ENCODE results near the gene NAALADL1.

NAALADL1 gene

GRCh38 chr11:65021509-65021908, 36.8 kb downstream of the NAALADL1 start:
- no peak overlapping the region for H2BK5ac ChIP-seq (ENCODE audit: low read depth, low read length, poor library complexity, severe bottlenecking)

GRCh38 chr11:65021003-65021402, 37.4 kb downstream of the NAALADL1 start:
- H3K9me3 ChIP-seq (ENCODE audit: control insufficient read depth, low read length) = no peaks in the 10 kb centered on the region
- H3K18ac ChIP-seq (ENCODE audit: low read depth in 1 of 2, low read length in 2 of 2) = no peak overlapping the region
- H2BK120ac ChIP-seq (ENCODE audit: low read depth, low read length) = no peak overlapping the region
- H3K27ac ChIP-seq (ENCODE audit: low read length, poor library complexity, severe bottlenecking) = no peak overlapping the region
- peaks cover 6% of the 10 kb centered on the region for H3K4me1 ChIP-seq (ENCODE audit: control insufficient read depth, insufficient read depth, low read depth, low read length)
- no peak overlapping the region for H3K9ac ChIP-seq (ENCODE audit: low read length)
- WGBS = 92% methylated on average over 3 of the region's 3 CpGs
- H3K36me3 ChIP-seq (ENCODE audit: control insufficient read depth in 1 of 2, insufficient read depth in 2 of 2, low read depth in 1 of 2, low read length in 2 of 2) = peaks cover 38 to 40% of the 10 kb centered on the region in 2 experiments
- H3K4me3 ChIP-seq (ENCODE audit: insufficient read depth in 1 of 2, low read depth in 1 of 2, low read length in 2 of 2) = no peak overlapping the region
- H2AFZ ChIP-seq (ENCODE audit: low read depth, low read length) = no peak overlapping the region
- no peak overlapping the region for H3K4ac ChIP-seq (ENCODE audit: low read depth in 1 of 2, low read length in 2 of 2)
- no peak overlapping the region for H2BK12ac ChIP-seq (ENCODE audit: low read length in 2 of 2)
- H3K23ac ChIP-seq (ENCODE audit: low read length in 2 of 2) = no peak overlapping the region
- no peak for DNase-seq
- no peak overlapping the region for H2BK5ac ChIP-seq (ENCODE audit: low read depth, low read length, poor library complexity, severe bottlenecking)
- no peak overlapping the region for H3K4me2 ChIP-seq (ENCODE audit: low read length, poor library complexity, severe bottlenecking)
- no peak overlapping the region for H4K91ac ChIP-seq (ENCODE audit: low read length)
- no peak overlapping the region for H2BK15ac ChIP-seq (ENCODE audit: low read depth, poor library complexity, severe bottlenecking)
- no peak overlapping the region for H3K14ac ChIP-seq (ENCODE audit: low read length in 2 of 2)
- no peak overlapping the region for H4K8ac ChIP-seq (ENCODE audit: low read length)
- no peaks in the 10 kb centered on the region for H3K27me3 ChIP-seq (ENCODE audit: control insufficient read depth in 1 of 2, insufficient read depth in 1 of 2, low read length in 2 of 2)
- peaks cover 11% of the 10 kb centered on the region for H3K79me1 ChIP-seq (replicated peaks; ENCODE audit: low read length, poor library complexity, severe bottlenecking)
- H2AK5ac ChIP-seq (ENCODE audit: low read length, severe bottlenecking) = no peak overlapping the region

More at GRCh38 chr11:65021509-65021908, 36.8 kb downstream of the NAALADL1 start:
- no peak overlapping the region for H3K23ac ChIP-seq (ENCODE audit: low read length in 2 of 2)
- no peak overlapping the region for H3K4me3 ChIP-seq (ENCODE audit: insufficient read depth in 1 of 2, low read depth in 1 of 2, low read length in 2 of 2)
- H3K4ac ChIP-seq (ENCODE audit: low read depth in 1 of 2, low read length in 2 of 2) = no peak overlapping the region
- H2BK120ac ChIP-seq (ENCODE audit: low read depth, low read length) = no peak overlapping the region
- H2BK15ac ChIP-seq (ENCODE audit: low read depth, poor library complexity, severe bottlenecking) = no peak overlapping the region
- no peak overlapping the region for H3K9ac ChIP-seq (ENCODE audit: low read length)
- peaks cover 8% of the 10 kb centered on the region for H3K79me1 ChIP-seq (replicated peaks; ENCODE audit: low read length, poor library complexity, severe bottlenecking)
- H3K27ac ChIP-seq (ENCODE audit: low read length, poor library complexity, severe bottlenecking) = no peak overlapping the region
- H3K18ac ChIP-seq (ENCODE audit: low read depth in 1 of 2, low read length in 2 of 2) = no peak overlapping the region
- H4K91ac ChIP-seq (ENCODE audit: low read length) = no peak overlapping the region
- H4K8ac ChIP-seq (ENCODE audit: low read length) = no peak overlapping the region
- H2AFZ ChIP-seq (ENCODE audit: low read depth, low read length) = no peak overlapping the region
- H3K36me3 ChIP-seq (ENCODE audit: control insufficient read depth in 1 of 2, insufficient read depth in 2 of 2, low read depth in 1 of 2, low read length in 2 of 2) = peaks cover 38 to 40% of the 10 kb centered on the region in 2 experiments
- no peaks in the 10 kb centered on the region for H3K27me3 ChIP-seq (ENCODE audit: control insufficient read depth in 1 of 2, insufficient read depth in 1 of 2, low read length in 2 of 2)
- WGBS = over 99% methylated on average over 8 of the region's 11 CpGs
- H3K14ac ChIP-seq (ENCODE audit: low read length in 2 of 2) = no peak overlapping the region
- no peak overlapping the region for H2AK5ac ChIP-seq (ENCODE audit: low read length, severe bottlenecking)
- no peak for DNase-seq
- peaks cover 3% of the 10 kb centered on the region for H3K4me1 ChIP-seq (ENCODE audit: control insufficient read depth, insufficient read depth, low read depth, low read length)
- H2BK12ac ChIP-seq (ENCODE audit: low read length in 2 of 2) = no peak overlapping the region
- no peak overlapping the region for H3K4me2 ChIP-seq (ENCODE audit: low read length, poor library complexity, severe bottlenecking)
- no peaks in the 10 kb centered on the region for H3K9me3 ChIP-seq (ENCODE audit: control insufficient read depth, low read length)

- Histone ChIP-seq H3K9ac (ENCODE audit: low read length) (no peak overlapping the region), H3K27ac (ENCODE audit: low read length, poor library complexity, severe bottlenecking) (no peak overlapping the region), H2BK15ac (ENCODE audit: low read depth, poor library complexity, severe bottlenecking) (no peak overlapping the region), H2AK5ac (ENCODE audit: low read length, severe bottlenecking) (no peak overlapping the region), H3K79me1 (replicated peaks; ENCODE audit: low read length, poor library complexity, severe bottlenecking) (peaks cover 16% of the 10 kb centered on the region), H2AFZ (ENCODE audit: low read depth, low read length) (no peak overlapping the region), H3K4me3 (ENCODE audit: insufficient read depth in 1 of 2, low read depth in 1 of 2, low read length in 2 of 2) (no peak overlapping the region), H3K14ac (ENCODE audit: low read length in 2 of 2) (no peak overlapping the region), H3K9me3 (ENCODE audit: control insufficient read depth, low read length) (no peaks in the 10 kb centered on the region), H3K23ac (ENCODE audit: low read length in 2 of 2) (no peak overlapping the region), H3K4me2 (ENCODE audit: low read length, poor library complexity, severe bottlenecking) (no peak overlapping the region), H2BK120ac (ENCODE audit: low read depth, low read length) (no peak overlapping the region), H3K4me1 (ENCODE audit: control insufficient read depth, insufficient read depth, low read depth, low read length) (peaks cover 9% of the 10 kb centered on the region), H3K27me3 (ENCODE audit: control insufficient read depth in 1 of 2, insufficient read depth in 1 of 2, low read length in 2 of 2) (no peaks in the 10 kb centered on the region), H3K4ac (ENCODE audit: low read depth in 1 of 2, low read length in 2 of 2) (peak overlapping the region in 1 of 2 experiments; percentile 7), H2BK12ac (ENCODE audit: low read length in 2 of 2) (no peak overlapping the region), H2BK5ac (ENCODE audit: low read depth, low read length, poor library complexity, severe bottlenecking) (no peak overlapping the region), H4K8ac (ENCODE audit: low read length) (no peak overlapping the region), H3K36me3 (ENCODE audit: control insufficient read depth in 1 of 2, insufficient read depth in 2 of 2, low read depth in 1 of 2, low read length in 2 of 2) (peaks cover 38 to 40% of the 10 kb centered on the region in 2 experiments), H4K91ac (ENCODE audit: low read length) (no peak overlapping the region), H3K18ac (ENCODE audit: low read depth in 1 of 2, low read length in 2 of 2) (no peak overlapping the region)
- DNase-seq = no peak
- WGBS = 90% methylated on average over 4 of the region's 7 CpGs
Observed at GRCh38 chr11:65019824-65020223, 38.5 kb downstream of the NAALADL1 start.

GRCh38 chr11:65017937-65018336, 40.4 kb downstream of the NAALADL1 start:
- H3K23ac ChIP-seq (ENCODE audit: low read length in 2 of 2) = no peak overlapping the region
- H2BK5ac ChIP-seq (ENCODE audit: low read depth, low read length, poor library complexity, severe bottlenecking) = no peak overlapping the region
- H4K8ac ChIP-seq (ENCODE audit: low read length) = no peak overlapping the region
- no peak overlapping the region for H2BK120ac ChIP-seq (ENCODE audit: low read depth, low read length)
- H3K9me3 ChIP-seq (ENCODE audit: control insufficient read depth, low read length) = no peaks in the 10 kb centered on the region
- no peak for DNase-seq
- H2AK5ac ChIP-seq (ENCODE audit: low read length, severe bottlenecking) = no peak overlapping the region
- H3K4me2 ChIP-seq (ENCODE audit: low read length, poor library complexity, severe bottlenecking) = no peak overlapping the region
- H3K14ac ChIP-seq (ENCODE audit: low read length in 2 of 2) = no peak overlapping the region
- peaks cover 38 to 40% of the 10 kb centered on the region in 2 experiments for H3K36me3 ChIP-seq (ENCODE audit: control insufficient read depth in 1 of 2, insufficient read depth in 2 of 2, low read depth in 1 of 2, low read length in 2 of 2)
- H3K4ac ChIP-seq (ENCODE audit: low read depth in 1 of 2, low read length in 2 of 2) = no peak overlapping the region
- no peak overlapping the region for H3K9ac ChIP-seq (ENCODE audit: low read length)
- no peak overlapping the region for H3K4me3 ChIP-seq (ENCODE audit: insufficient read depth in 1 of 2, low read depth in 1 of 2, low read length in 2 of 2)
- no peak overlapping the region for H2BK15ac ChIP-seq (ENCODE audit: low read depth, poor library complexity, severe bottlenecking)
- no peak overlapping the region for H4K91ac ChIP-seq (ENCODE audit: low read length)
- H3K4me1 ChIP-seq (ENCODE audit: control insufficient read depth, insufficient read depth, low read depth, low read length) = peaks cover 12% of the 10 kb centered on the region
- peaks cover 16% of the 10 kb centered on the region for H3K79me1 ChIP-seq (replicated peaks; ENCODE audit: low read length, poor library complexity, severe bottlenecking)
- no peak overlapping the region for H2AFZ ChIP-seq (ENCODE audit: low read depth, low read length)
- no peak overlapping the region for H3K27ac ChIP-seq (ENCODE audit: low read length, poor library complexity, severe bottlenecking)
- H3K18ac ChIP-seq (ENCODE audit: low read depth in 1 of 2, low read length in 2 of 2) = no peak overlapping the region
- H2BK12ac ChIP-seq (ENCODE audit: low read length in 2 of 2) = no peak overlapping the region
- H3K27me3 ChIP-seq (ENCODE audit: control insufficient read depth in 1 of 2, insufficient read depth in 1 of 2, low read length in 2 of 2) = no peaks in the 10 kb centered on the region
- 99% methylated on average over 6 of the region's 6 CpGs for WGBS

All from mesenchymal stem cell (in vitro differentiated cells and primary cell).